ENCODE results near the gene TAF1B. TPM values are rescaled to one million over a fixed set of nuclear protein-coding genes. Genes with fewer than 3 reads are reported as not detected.

The TAF1B gene
- total RNA-seq, 6 experiments from 2014 or later = 17.3 to 24.0 (median 22.3) TPM

- no peak overlapping the region for H3K4me3 Mint-ChIP-seq
- TF ChIP-seq CTCF (IDR thresholded peaks at IDR 0.05) = no peak
- DNase-seq = no peak
- H3K36me3 Mint-ChIP-seq (ENCODE audit: low read depth) = no peaks in the 10 kb centered on the region
- H3K27me3 Mint-ChIP-seq (ENCODE audit: insufficient read depth) = peaks cover 1% of the 10 kb centered on the region; the same call in 1 of the 2 replicates
- peaks cover 19% of the 10 kb centered on the region for H3K4me1 Mint-ChIP-seq (ENCODE audit: low read depth)
- no peak overlapping the region for H3K27ac Mint-ChIP-seq
- H3K9me3 Mint-ChIP-seq = no peaks in the 10 kb centered on the region
These were observed 122.0 kb downstream of the TAF1B start for GRCh38 chr2:9965119-9965822.

- no peak overlapping the region for H3K27ac Mint-ChIP-seq
- no peak for DNase-seq
- no peak overlapping the region for H3K4me3 Mint-ChIP-seq
- peaks cover 1% of the 10 kb centered on the region; the same call in 1 of the 2 replicates for H3K27me3 Mint-ChIP-seq (ENCODE audit: insufficient read depth)
- H3K36me3 Mint-ChIP-seq (ENCODE audit: low read depth) = no peaks in the 10 kb centered on the region
- no peaks in the 10 kb centered on the region for H3K9me3 Mint-ChIP-seq
- TF ChIP-seq CTCF (IDR thresholded peaks at IDR 0.05) = no peak
- H3K4me1 Mint-ChIP-seq (ENCODE audit: low read depth) = peaks cover 32% of the 10 kb centered on the region
These were observed 123.3 kb downstream of the TAF1B start for GRCh38 chr2:9966491-9967022.

- H3K4me1 Mint-ChIP-seq (ENCODE audit: low read depth) = peaks cover 39% of the 10 kb centered on the region
- peaks cover 1% of the 10 kb centered on the region; the same call in 1 of the 2 replicates for H3K27me3 Mint-ChIP-seq (ENCODE audit: insufficient read depth)
- no peaks in the 10 kb centered on the region for H3K36me3 Mint-ChIP-seq (ENCODE audit: low read depth)
- no peak for DNase-seq
- no peaks in the 10 kb centered on the region for H3K9me3 Mint-ChIP-seq
- TF ChIP-seq CTCF (IDR thresholded peaks at IDR 0.05) = no peak
- no peak overlapping the region; the same call in 1 of the 2 replicates for H3K4me3 Mint-ChIP-seq
- no peak overlapping the region for H3K27ac Mint-ChIP-seq
These were observed 123.9 kb downstream of the TAF1B start for GRCh38 chr2:9967053-9967775.

- peaks cover 55% of the 10 kb centered on the region for H3K4me1 Mint-ChIP-seq (ENCODE audit: low read depth)
These were observed 125.6 kb downstream of the TAF1B start for GRCh38 chr2:9968553-9969497.

More at GRCh38 chr2:9968553-9969497, 125.6 kb downstream of the TAF1B start:
- H3K36me3 Mint-ChIP-seq (ENCODE audit: low read depth) = no peaks in the 10 kb centered on the region
- H3K4me3 Mint-ChIP-seq = no peak overlapping the region
- H3K27me3 Mint-ChIP-seq (ENCODE audit: insufficient read depth) = peaks cover 1% of the 10 kb centered on the region; the same call in 1 of the 2 replicates
- DNase-seq = no peak
- H3K27ac Mint-ChIP-seq = no peak overlapping the region
- no peak for TF ChIP-seq CTCF (IDR thresholded peaks at IDR 0.05)
- no peaks in the 10 kb centered on the region for H3K9me3 Mint-ChIP-seq

Measured in HFFc6 (cell line).